ENCODE results near the gene PUDP.

Gene PUDP

DNA sequence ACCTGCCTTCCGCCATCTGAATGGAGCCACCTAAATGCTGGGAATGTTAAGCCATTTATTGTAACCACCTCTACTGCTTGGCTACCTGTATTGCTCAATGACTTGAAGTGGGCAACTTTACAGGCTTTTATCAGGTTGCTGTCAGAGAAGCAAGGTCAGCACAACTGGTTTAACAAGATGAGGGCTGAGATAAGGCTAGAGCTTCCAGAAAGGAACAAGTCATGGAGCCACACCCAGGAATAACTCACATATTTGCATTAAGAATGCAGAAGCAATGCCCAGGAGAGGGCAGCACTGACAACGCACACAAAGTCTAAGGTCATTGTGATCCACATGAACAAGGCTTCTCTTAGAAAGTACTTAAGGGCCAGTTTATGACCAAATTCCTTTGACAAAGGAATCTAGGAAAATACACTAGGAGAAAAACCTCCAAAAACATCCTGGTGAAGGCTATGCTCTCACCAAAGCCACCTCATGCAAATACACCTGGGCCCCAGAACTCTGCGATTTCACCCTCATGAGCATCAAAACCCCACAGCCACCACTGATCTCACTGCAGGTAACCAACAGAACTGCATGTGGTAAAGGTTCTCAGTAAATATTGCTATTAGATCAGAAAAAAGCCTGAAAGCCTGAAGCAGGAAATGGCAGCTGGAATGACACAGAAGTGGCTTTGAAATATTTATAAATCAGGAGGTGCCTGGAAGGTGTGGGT is 15.5 kb downstream of the PUDP start:
- no peaks in the 10 kb centered on the region for H3K27me3 ChIP-seq
- TF ChIP-seq, protein P1, sequence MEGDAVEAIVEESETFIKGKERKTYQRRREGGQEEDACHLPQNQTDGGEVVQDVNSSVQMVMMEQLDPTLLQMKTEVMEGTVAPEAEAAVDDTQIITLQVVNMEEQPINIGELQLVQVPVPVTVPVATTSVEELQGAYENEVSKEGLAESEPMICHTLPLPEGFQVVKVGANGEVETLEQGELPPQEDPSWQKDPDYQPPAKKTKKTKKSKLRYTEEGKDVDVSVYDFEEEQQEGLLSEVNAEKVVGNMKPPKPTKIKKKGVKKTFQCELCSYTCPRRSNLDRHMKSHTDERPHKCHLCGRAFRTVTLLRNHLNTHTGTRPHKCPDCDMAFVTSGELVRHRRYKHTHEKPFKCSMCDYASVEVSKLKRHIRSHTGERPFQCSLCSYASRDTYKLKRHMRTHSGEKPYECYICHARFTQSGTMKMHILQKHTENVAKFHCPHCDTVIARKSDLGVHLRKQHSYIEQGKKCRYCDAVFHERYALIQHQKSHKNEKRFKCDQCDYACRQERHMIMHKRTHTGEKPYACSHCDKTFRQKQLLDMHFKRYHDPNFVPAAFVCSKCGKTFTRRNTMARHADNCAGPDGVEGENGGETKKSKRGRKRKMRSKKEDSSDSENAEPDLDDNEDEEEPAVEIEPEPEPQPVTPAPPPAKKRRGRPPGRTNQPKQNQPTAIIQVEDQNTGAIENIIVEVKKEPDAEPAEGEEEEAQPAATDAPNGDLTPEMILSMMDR (IDR thresholded peaks at IDR 0.05; ENCODE audit: low read depth, low read length): peak; percentile 45

DNA sequence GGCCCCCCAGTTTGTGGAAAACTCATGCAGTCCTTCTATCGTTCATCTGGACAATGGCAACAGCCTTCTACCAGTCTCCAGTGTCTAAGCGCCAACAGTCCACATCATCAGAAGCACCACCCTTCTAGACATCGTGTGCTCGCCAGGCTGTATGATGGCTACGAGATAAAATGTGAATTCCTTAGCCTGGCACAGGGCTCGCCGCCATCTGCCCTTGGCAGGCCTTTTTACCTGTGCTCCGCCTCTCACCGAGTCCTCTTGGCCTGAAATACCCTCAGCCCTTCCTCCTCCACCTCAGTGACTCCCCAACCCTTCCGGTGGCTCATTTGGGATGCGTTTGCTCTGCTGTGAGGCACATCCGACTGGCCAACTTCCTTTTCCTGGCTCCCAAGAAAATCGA is 16.3 kb downstream of the PUDP start:
- Histone ChIP-seq H3K4me1 (no peaks in the 10 kb centered on the region), H3K27me3 (no peaks in the 10 kb centered on the region), H3K4me3 (ENCODE audit: low read depth, low read length) (no peak overlapping the region), H3K9me3 (no peaks in the 10 kb centered on the region), H3K36me3 (no peaks in the 10 kb centered on the region)
- TF ChIP-seq, protein P1 (IDR thresholded peaks at IDR 0.05; ENCODE audit: low read depth, low read length): no peak
- no peak for DNase-seq

More for the DNA sequence above, 15.5 kb downstream of the PUDP start:
- Histone ChIP-seq H3K4me1 (no peaks in the 10 kb centered on the region), H3K9me3 (no peaks in the 10 kb centered on the region), H3K36me3 (no peaks in the 10 kb centered on the region), H3K4me3 (ENCODE audit: low read depth, low read length) (no peak overlapping the region)
- DNase-seq: peak; percentile 10

DNA sequence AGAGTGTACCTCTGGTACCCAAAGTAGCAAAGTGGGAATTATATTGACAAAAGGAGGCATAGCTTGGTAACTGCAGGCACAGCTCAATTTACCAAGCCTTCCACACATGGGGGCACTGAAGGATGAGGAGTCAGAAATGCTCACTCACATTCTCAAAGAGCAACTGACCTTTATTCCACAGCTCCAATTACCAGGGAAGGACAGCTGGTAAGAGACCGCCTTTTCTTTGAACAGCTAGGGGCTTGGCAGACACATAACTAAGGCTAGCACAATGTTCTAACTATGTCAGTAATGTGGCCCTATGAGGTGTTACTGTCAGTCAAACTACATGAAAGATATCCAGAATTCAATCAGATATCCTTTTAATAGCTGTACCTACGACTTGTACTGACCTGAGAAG is 20.9 kb downstream of the PUDP start:
- H3K4me1 ChIP-seq: no peaks in the 10 kb centered on the region
- H3K36me3 ChIP-seq: no peaks in the 10 kb centered on the region
- H3K4me3 ChIP-seq (ENCODE audit: low read depth, low read length): no peak overlapping the region
- no peaks in the 10 kb centered on the region for H3K9me3 ChIP-seq
- H3K27me3 ChIP-seq: no peaks in the 10 kb centered on the region
- TF ChIP-seq, protein P1 (IDR thresholded peaks at IDR 0.05; ENCODE audit: low read depth, low read length): no peak
- DNase-seq: no peak

DNA sequence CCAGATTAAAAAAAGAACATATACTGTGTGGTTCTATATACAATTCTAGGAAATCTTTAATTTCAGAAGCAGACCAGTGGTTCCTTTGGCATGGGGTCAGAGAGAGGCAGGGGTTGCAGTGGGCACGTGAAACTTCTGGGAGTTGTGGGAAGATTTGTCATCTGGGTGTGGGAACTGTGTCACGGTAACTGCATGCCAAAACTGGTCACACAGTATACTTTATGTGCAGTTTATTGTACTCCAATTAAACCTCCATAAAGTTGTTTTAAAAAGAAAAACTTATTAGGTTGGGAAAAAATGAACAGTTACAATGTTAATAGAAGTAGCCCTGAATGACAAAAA is 27.1 kb downstream of the PUDP start:
- H3K4me3 ChIP-seq (ENCODE audit: low read depth, low read length): no peak overlapping the region
- H3K27me3 ChIP-seq: no peaks in the 10 kb centered on the region
- DNase-seq: no peak
- H3K4me1 ChIP-seq: no peaks in the 10 kb centered on the region
- TF ChIP-seq, protein P1 (IDR thresholded peaks at IDR 0.05; ENCODE audit: low read depth, low read length): no peak
- no peaks in the 10 kb centered on the region for H3K9me3 ChIP-seq
- H3K36me3 ChIP-seq: no peaks in the 10 kb centered on the region

DNA sequence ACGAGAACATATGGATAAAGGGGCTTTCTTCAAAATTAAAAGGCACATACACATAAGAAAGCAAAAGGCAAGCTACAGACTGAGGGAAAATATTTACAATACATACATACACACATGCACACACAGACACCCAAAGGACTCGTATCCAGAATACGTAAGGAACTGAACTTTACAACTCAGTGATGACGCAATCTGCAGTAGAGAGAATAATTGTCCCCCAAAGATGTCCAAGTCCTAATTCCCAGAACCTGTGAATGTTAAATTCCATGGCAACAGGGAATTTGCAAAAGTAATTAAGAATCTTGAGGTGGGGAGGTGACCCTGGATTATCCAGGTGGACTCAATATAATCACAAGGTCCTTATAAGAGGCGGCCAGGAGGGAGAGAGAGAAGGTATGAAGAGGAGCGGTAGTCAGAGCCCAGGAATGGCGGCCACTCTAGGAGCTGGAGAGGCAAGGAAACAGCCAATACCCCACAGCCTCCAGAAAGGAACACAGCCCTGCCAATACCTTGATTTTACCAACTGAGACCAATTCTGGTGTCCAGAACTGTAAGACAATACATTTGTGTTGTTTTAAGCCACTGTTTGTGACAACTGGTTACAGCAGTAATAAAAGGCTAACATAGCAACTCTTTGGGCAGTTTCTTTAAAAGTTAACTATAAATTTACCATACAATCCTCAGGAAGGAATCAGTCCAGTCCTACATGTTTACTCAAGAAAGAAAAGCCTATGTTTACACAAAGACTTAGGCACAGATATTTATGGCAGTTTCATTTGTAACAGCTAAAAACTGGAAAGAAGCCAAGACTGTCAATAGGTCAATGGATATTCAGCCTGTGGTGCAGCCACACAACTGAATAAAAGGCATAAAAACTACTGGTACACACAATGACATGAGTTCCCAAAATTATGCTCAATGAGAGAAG is 27.7 kb downstream of the PUDP start:
- no peaks in the 10 kb centered on the region for H3K9me3 ChIP-seq
- no peaks in the 10 kb centered on the region for H3K27me3 ChIP-seq
- no peaks in the 10 kb centered on the region for H3K4me1 ChIP-seq
- DNase-seq: no peak
- TF ChIP-seq, protein P1 (IDR thresholded peaks at IDR 0.05; ENCODE audit: low read depth, low read length): no peak
- no peak overlapping the region for H3K4me3 ChIP-seq (ENCODE audit: low read depth, low read length)
- H3K36me3 ChIP-seq: no peaks in the 10 kb centered on the region

DNA sequence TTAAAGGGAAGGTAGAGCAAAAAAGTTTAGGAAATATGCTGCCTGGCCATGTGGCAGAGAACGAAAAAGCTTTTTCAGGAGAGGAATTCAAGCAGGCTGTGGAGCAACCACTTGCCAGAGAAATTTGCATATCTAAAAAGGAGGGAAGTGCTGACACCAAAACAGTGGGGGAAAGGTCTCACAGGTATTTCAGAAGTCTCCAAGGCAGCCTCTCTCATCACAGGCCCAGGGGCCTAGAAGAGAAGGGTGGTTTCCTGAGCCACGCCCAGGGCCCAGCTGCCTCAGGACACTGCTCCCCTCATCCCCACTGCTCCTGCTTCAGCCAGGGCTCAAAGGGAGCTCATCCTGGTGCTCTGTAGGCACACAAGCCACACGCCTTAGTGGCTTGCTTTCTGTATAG is 30.4 kb downstream of the PUDP start:
- no peaks in the 10 kb centered on the region for H3K4me1 ChIP-seq
- no peaks in the 10 kb centered on the region for H3K36me3 ChIP-seq
- H3K27me3 ChIP-seq: no peaks in the 10 kb centered on the region
- no peak overlapping the region for H3K4me3 ChIP-seq (ENCODE audit: low read depth, low read length)
- TF ChIP-seq, protein P1 (IDR thresholded peaks at IDR 0.05; ENCODE audit: low read depth, low read length): no peak
- no peak for DNase-seq
- H3K9me3 ChIP-seq: no peaks in the 10 kb centered on the region
